GM23338 (cell line): Measurements from ENCODE around the gene NRIP3. TPM values are rescaled to one million over a fixed set of nuclear protein-coding genes. Genes with fewer than 3 reads are reported as not detected.

Source experiments
- ATAC-seq: fragments of 200-7000 bp; cut with Tn5 transposase; 3 replicates; pipeline ENCODE4 v1.9.1; 2020
- DNase-seq: peaks from one replicate; pipeline ENCODE4 v3.0.0-alpha.2; 2015; ENCODE audit warnings: low spot score
- H2AFZ ChIP-seq: fragments of 200-600 bp; sonication (generic); 2 replicates; pipeline ENCODE4 v1.8.0; 2016; ENCODE audit warnings: antibody characterized with exemption, mild to moderate bottlenecking, moderate library complexity
- H3F3A ChIP-seq: fragments of 200-600 bp; sonication (generic); replicated peaks from 2 replicates; pipeline ENCODE4 v1.8.0; 2017; ENCODE audit warnings: antibody characterized with exemption, mixed run types, low read depth
- H3K27ac ChIP-seq: fragments of 200-600 bp; sonication (generic); 2 replicates; pipeline ENCODE4 v1.6.1; 2016; ENCODE audit warnings: low read depth
- H3K27me3 ChIP-seq: fragments of 200-600 bp; sonication (generic); 2 replicates; pipeline ENCODE4 v1.8.0; 2016; ENCODE audit warnings: mild to moderate bottlenecking, mixed run types, moderate library complexity; ENCODE audit not compliant: insufficient read depth
- H3K36me3 ChIP-seq: fragments of 200-600 bp; sonication (generic); 2 replicates; pipeline ENCODE4 v1.8.0; 2016; ENCODE audit warnings: mild to moderate bottlenecking; ENCODE audit not compliant: insufficient read depth
- H3K4me1 ChIP-seq: fragments of 200-600 bp; sonication (generic); 2 replicates; pipeline ENCODE4 v1.8.0; 2016; ENCODE audit warnings: mild to moderate bottlenecking, moderate library complexity; ENCODE audit not compliant: insufficient read depth
- H3K4me2 ChIP-seq: fragments of 200-600 bp; sonication (generic); 2 replicates; pipeline ENCODE4 v1.7.1; 2017; ENCODE audit warnings: mixed run types
- H3K4me3 ChIP-seq: fragments of 200-600 bp; sonication (generic); 2 replicates; pipeline ENCODE4 v1.6.1; 2016; ENCODE audit warnings: mixed run types
- H3K79me2 ChIP-seq: fragments of 200-600 bp; sonication (generic); replicated peaks from 2 replicates; pipeline ENCODE4 v1.8.0; 2017; ENCODE audit warnings: mild to moderate bottlenecking; ENCODE audit not compliant: insufficient read depth
- H3K9me2 ChIP-seq: fragments of 200-600 bp; sonication (generic); 2 replicates; pipeline ENCODE4 v1.8.0; 2017; ENCODE audit not compliant: insufficient read depth
- H4K20me1 ChIP-seq: fragments of 200-600 bp; sonication (generic); replicated peaks from 2 replicates; pipeline ENCODE4 v1.8.0; 2017; ENCODE audit warnings: mild to moderate bottlenecking; ENCODE audit not compliant: insufficient read depth
- H3K27ac Mint-ChIP-seq: 2 replicates; pipeline ENCODE4 v1.8.0; 2020; ENCODE audit warnings: inconsistent platforms, mild to moderate bottlenecking, moderate library complexity, mixed read lengths
- H3K27me3 Mint-ChIP-seq: 3 replicates; pipeline ENCODE4 v1.8.0; 2022; ENCODE audit warnings: low read depth, mild to moderate bottlenecking, moderate library complexity, mixed read lengths, inconsistent platforms; ENCODE audit not compliant: insufficient read depth, poor library complexity
- H3K36me3 Mint-ChIP-seq: 3 replicates; pipeline ENCODE4 v1.8.0; 2021; ENCODE audit warnings: low read depth, mild to moderate bottlenecking, inconsistent platforms, moderate library complexity, mixed read lengths
- H3K4me1 Mint-ChIP-seq: 3 replicates; pipeline ENCODE4 v1.8.0; 2020; ENCODE audit warnings: mild to moderate bottlenecking, inconsistent platforms, mixed read lengths
- H3K4me3 Mint-ChIP-seq: 3 replicates; pipeline ENCODE4 v1.8.0; 2021; ENCODE audit warnings: moderate library complexity, mild to moderate bottlenecking, inconsistent platforms, mixed read lengths
- H3K9me3 Mint-ChIP-seq: 3 replicates; pipeline ENCODE4 v1.8.0; 2020; ENCODE audit warnings: moderate library complexity, mild to moderate bottlenecking, inconsistent platforms, mixed read lengths
- CREB1 ChIP-seq: fragments of 250-450 bp; sonication (Bioruptor Pico); IDR thresholded peaks from 2 replicates; pipeline ENCODE4 v1.5.0; 2020; ENCODE audit warnings: low read depth, mild to moderate bottlenecking, moderate library complexity
- ETS1 ChIP-seq: IDR thresholded peaks from 2 replicates; pipeline ENCODE4 v1.6.1; 2016; ENCODE audit warnings: antibody characterized with exemption
- EZH2 ChIP-seq: fragments of 200-600 bp; sonication (generic); IDR thresholded peaks from one replicate; pipeline ENCODE4 v1.8.0; 2017; ENCODE audit warnings: antibody characterized with exemption, mild to moderate bottlenecking, low read depth; ENCODE audit not compliant: unreplicated experiment
- EZH2phosphoT487 ChIP-seq: fragments of 200-600 bp; sonication (generic); IDR thresholded peaks from one replicate; pipeline ENCODE4 v1.8.1; 2018; ENCODE audit warnings: antibody characterized with exemption; ENCODE audit not compliant: unreplicated experiment
- JUNB ChIP-seq: IDR thresholded peaks from one replicate; pipeline ENCODE4 v1.6.1; 2016; ENCODE audit warnings: antibody characterized with exemption; ENCODE audit not compliant: unreplicated experiment
- NANOG ChIP-seq: IDR thresholded peaks from 2 replicates; pipeline ENCODE4 v1.6.1; 2016; ENCODE audit warnings: antibody characterized with exemption, borderline replicate concordance
- POLR2AphosphoS5 ChIP-seq: IDR thresholded peaks from 2 replicates; pipeline ENCODE4 v1.6.1; 2016; ENCODE audit warnings: antibody characterized with exemption, low read depth
- REST ChIP-seq: IDR thresholded peaks from one replicate; pipeline ENCODE4 v1.6.1; 2018; ENCODE audit warnings: antibody characterized with exemption; ENCODE audit not compliant: unreplicated experiment
- STAT1 ChIP-seq: IDR thresholded peaks from one replicate; pipeline ENCODE4 v1.6.1; 2016; ENCODE audit warnings: antibody characterized with exemption; ENCODE audit not compliant: unreplicated experiment
- ZNF114 ChIP-seq: fragments of 250-450 bp; sonication (Bioruptor Pico); IDR thresholded peaks from 2 replicates; pipeline ENCODE4 v1.5.0; 2020; ENCODE audit warnings: mild to moderate bottlenecking, moderate library complexity
- ZNF331 ChIP-seq: fragments of 250-450 bp; sonication (Bioruptor Pico); IDR thresholded peaks from 2 replicates; pipeline ENCODE4 v1.5.0; 2020; ENCODE audit warnings: low read depth, mild to moderate bottlenecking, moderate library complexity
- ZNF462 ChIP-seq: fragments of 250-450 bp; sonication (Bioruptor Pico); IDR thresholded peaks from 2 replicates; pipeline ENCODE4 v1.5.0; 2020; ENCODE audit warnings: mild to moderate bottlenecking, moderate library complexity
- polyA plus RNA-seq: library from polyadenylated mRNA; unstranded; fragments of >200 nt; fragmentation: Nextera tagmentation; extraction: Ambion mirVana; gene quantifications from 2 replicates; pipeline ENCODE4 v1.2.1, GENCODE V29; 2016
- total RNA-seq: library from RNA; depleted of rRNA; stranded (reverse); fragments of >200 nt; shearing (Covaris generic); gene quantifications from 2 replicates; pipeline ENCODE4 v1.2.3, GENCODE V29; 2014
- TF ChIP-seq, protein P1 (sequence below), 2 experiments: fragments of 200-600 bp in 1 of 2; sonication (generic) in 1 of 2; conservative IDR thresholded peaks; 2 replicates each; pipeline versions ENCODE4 v1.5.1 to v1.6.1; 2016 to 2017; ENCODE audit warnings: antibody characterized with exemption in 2 of 2, low read depth in 2 of 2, mild to moderate bottlenecking in 2 of 2, moderate library complexity in 1 of 2

NRIP3 gene
- total and polyA plus RNA-seq, 2 experiments from 2014 or later, result 3.0 to 7.9 TPM

DNA sequence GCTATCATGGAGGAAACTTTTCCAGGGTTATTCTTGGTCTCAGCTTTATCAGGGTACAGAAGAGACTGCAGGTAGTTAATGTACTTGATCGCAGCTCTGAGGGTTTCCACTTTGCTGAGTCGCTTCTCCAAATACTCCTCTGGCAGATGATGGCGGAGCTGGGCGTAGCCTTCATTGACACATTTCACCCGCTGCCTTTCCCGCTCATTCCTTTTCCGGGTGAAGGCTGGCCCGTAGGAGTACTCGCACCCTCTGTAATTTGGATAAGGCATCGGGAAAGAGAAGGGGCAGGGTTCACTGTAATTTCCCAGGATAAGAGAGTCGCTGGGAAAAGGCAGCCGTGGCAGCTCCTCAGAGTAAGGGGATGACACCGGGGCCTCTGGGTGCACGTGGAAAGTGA is 66.1 kb downstream of the NRIP3 start:
- Histone ChIP-seq H3K36me3 (no peaks in the 10 kb centered on the region), H3K9me2 (no peaks in the 10 kb centered on the region), H3K4me3 (no peak overlapping the region), H3K27ac (no peak overlapping the region), H2AFZ (no peak overlapping the region), H4K20me1 (no peaks in the 10 kb centered on the region), H3K4me2 (no peak overlapping the region), H3F3A (no peaks in the 10 kb centered on the region), H3K4me1 (peaks cover 5% of the 10 kb centered on the region; the same call in 1 of the 2 replicates), H3K27me3 (no peaks in the 10 kb centered on the region), H3K79me2 (no peaks in the 10 kb centered on the region)
- TF ChIP-seq, protein P1, sequence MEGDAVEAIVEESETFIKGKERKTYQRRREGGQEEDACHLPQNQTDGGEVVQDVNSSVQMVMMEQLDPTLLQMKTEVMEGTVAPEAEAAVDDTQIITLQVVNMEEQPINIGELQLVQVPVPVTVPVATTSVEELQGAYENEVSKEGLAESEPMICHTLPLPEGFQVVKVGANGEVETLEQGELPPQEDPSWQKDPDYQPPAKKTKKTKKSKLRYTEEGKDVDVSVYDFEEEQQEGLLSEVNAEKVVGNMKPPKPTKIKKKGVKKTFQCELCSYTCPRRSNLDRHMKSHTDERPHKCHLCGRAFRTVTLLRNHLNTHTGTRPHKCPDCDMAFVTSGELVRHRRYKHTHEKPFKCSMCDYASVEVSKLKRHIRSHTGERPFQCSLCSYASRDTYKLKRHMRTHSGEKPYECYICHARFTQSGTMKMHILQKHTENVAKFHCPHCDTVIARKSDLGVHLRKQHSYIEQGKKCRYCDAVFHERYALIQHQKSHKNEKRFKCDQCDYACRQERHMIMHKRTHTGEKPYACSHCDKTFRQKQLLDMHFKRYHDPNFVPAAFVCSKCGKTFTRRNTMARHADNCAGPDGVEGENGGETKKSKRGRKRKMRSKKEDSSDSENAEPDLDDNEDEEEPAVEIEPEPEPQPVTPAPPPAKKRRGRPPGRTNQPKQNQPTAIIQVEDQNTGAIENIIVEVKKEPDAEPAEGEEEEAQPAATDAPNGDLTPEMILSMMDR (conservative IDR thresholded peaks at IDR 0.05; ENCODE audit: low read depth in 2 of 2), result no peak
- TF ChIP-seq EZH2 (no peak), POLR2AphosphoS5 (no peak), REST (no peak), EZH2phosphoT487 (no peak), ETS1 (no peak), JUNB (no peak), ZNF462 (CRISPR knock-in tag) (no peak), NANOG (no peak), ZNF331 (CRISPR knock-in tag) (no peak), CREB1 (no peak), STAT1 (no peak), ZNF114 (CRISPR knock-in tag) (no peak)
- H3K27ac Mint-ChIP-seq, result no peak overlapping the region
- ATAC-seq (no peak), DNase-seq (no peak)
- H3K27me3 Mint-ChIP-seq, result peaks cover 3% of the 10 kb centered on the region
- H3K4me1 Mint-ChIP-seq, result peaks cover 15% of the 10 kb centered on the region
- no peaks in the 10 kb centered on the region for H3K9me3 Mint-ChIP-seq
- no peak overlapping the region for H3K4me3 Mint-ChIP-seq
- no peaks in the 10 kb centered on the region for H3K36me3 Mint-ChIP-seq
